HAP-1 (cell line): Measurements from ENCODE around the gene ABHD2.
"Not testable (repeated sequence)": the region's sequence is repeated elsewhere in the genome, so short reads cannot be mapped to it uniquely, and the experiment has no call there.

Experiments
- DNase-seq, 2 experiments: peaks; one replicate each; pipeline ENCODE4 v3.0.0-alpha.2; 2016 to 2020; ENCODE audit warnings: low spot score in 2 of 2
- H3K27me3 ChIP-seq: fragments of 250-450 bp; sonication (Bioruptor Pico); 2 replicates; pipeline ENCODE4 v1.5.1; 2020; ENCODE audit warnings: low read depth, mild to moderate bottlenecking, moderate library complexity
- H3K36me3 ChIP-seq: fragments of 250-450 bp; sonication (Bioruptor Pico); replicated peaks from 2 replicates; pipeline ENCODE4 v1.5.1; 2020; ENCODE audit warnings: mild to moderate bottlenecking
- H3K4me1 ChIP-seq: fragments of 250-450 bp; sonication (Bioruptor Pico); 2 replicates; pipeline ENCODE4 v1.5.1; 2020; ENCODE audit warnings: mild to moderate bottlenecking
- H3K4me3 ChIP-seq: fragments of 250-450 bp; sonication (Bioruptor Pico); 2 replicates; pipeline ENCODE4 v1.5.1; 2020; ENCODE audit warnings: mild to moderate bottlenecking, moderate library complexity
- H3K9me3 ChIP-seq: fragments of 250-450 bp; sonication (Bioruptor Pico); 2 replicates; pipeline ENCODE4 v1.5.1; 2020; ENCODE audit warnings: mild to moderate bottlenecking, moderate library complexity
- in situ Hi-C: fragments of 300-500 bp; cut with MboI; formaldehyde crosslinking; loops from 3 replicates; pipeline ENCODE4 v1.14.3; 2020; ENCODE audit warnings: low sequenced_read_pairs, inconsistent platforms, mixed read lengths

The ABHD2 gene

DNA sequence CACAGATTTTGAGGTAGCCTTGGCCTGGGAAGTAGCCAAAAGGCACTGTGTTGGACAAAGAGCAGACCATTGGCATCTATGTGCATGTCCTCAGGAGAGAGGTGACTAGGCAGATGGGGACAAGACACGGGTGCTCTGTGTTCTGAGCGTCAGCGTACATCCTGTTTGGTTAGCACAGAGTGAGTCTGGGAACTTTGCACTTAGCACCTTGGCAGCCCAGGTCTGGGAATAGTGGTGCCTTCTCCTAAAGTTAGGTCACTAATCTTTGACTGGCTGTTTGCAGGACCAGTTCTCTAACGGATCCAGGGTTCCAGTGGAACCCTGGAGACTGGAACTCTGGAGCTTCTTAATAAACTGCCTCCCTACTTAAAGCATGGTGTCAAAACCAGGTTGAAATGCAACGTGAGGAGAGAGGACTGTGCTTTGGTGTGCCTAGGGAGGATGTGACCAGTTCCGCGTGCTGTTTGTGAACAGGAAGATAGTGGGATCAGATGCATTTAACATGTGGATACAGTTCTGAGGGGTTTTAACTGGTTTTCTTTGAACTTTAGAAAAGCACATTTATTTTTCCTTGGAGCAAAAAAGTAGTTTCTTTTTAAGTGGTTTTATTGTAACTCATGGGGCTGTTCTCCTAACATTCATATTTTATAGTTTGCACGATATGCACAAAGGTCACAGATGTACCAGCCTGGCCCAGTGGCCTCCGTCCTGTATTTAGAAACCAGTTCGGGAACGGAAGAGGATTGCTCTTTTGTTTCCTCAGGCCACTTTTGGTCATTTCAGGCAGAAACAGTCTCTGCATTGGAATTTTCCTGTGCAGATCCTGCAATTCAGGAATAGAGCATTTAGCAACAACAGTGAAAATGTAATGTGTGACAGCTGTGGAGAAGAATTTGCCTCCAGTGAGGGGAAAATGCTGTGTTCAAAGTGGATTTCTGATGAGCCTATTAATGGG, 48.8 kb downstream of the ABHD2 start:
- no peak for DNase-seq

DNA sequence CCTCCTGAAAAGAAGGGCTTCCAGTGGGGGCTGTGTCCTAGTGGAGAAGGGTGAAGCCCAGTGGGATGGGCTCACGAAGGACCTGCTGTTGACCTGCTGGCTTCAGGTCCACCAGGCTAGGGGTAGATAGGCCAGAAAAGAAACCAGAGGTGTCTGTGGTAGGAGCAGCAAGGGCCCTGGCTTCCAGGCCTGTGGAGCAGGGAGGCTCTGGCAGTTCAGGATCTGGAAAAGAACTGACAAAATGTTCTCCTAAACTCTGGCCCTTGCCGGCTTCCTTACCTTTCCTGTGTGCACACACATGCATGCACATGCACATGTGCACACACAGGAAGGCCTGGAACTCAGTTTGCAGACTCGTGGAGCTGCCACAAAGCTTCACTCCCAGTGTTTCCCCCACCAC, 49.7 kb downstream of the ABHD2 start:
- H3K9me3 ChIP-seq: no peaks in the 10 kb centered on the region
- H3K4me3 ChIP-seq: no peak overlapping the region
- DNase-seq: no peak
- in situ Hi-C loops: no loop called here
- H3K36me3 ChIP-seq: no peaks in the 10 kb centered on the region
- H3K27me3 ChIP-seq: no peaks in the 10 kb centered on the region
- H3K4me1 ChIP-seq: no peaks in the 10 kb centered on the region

More for the DNA sequence above, 48.8 kb downstream of the ABHD2 start:
- Histone ChIP-seq H3K4me3 (no peak overlapping the region), H3K27me3 (no peaks in the 10 kb centered on the region), H3K36me3 (no peaks in the 10 kb centered on the region), H3K4me1 (no peaks in the 10 kb centered on the region), H3K9me3 (no peaks in the 10 kb centered on the region)
- in situ Hi-C loops: no loop called here

DNA sequence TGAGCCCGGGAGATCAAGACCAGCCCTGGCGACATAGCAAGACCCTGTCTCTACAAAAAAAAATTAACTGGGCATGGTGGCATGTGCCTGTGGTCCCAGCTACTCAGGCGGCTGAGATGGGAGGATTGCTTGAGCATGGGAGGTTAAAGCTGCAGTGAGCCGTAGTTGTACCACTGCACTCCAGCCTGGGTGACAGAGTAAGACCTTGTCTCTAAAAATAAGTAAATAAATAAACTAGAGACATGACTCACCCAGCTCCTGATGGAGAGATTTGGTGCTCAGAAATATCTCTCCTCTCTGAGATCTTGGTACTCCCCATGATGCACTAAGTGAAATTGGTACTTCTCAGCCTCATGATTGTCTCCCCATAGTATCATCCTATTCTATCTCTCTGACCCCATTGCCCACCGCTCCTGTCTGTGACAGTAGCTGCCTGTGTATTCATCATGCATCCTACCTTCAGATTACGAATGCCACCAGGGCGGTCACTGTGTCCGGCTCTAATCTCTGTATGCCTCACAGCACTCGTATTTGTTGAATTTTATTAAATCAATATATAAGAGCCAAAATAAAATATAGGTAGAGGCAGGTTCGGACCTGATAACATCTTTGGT, 50.9 kb downstream of the ABHD2 start:
- peaks cover 6% of the 10 kb centered on the region for H3K4me1 ChIP-seq
- in situ Hi-C loops: no loop called here
- no peak for DNase-seq
- H3K9me3 ChIP-seq: no peaks in the 10 kb centered on the region
- H3K36me3 ChIP-seq: no peaks in the 10 kb centered on the region
- H3K4me3 ChIP-seq: no peak overlapping the region
- no peaks in the 10 kb centered on the region for H3K27me3 ChIP-seq

GRCh38 chr15:89139613-89140499, 51.6 kb downstream of the ABHD2 start:
- Histone ChIP-seq H3K36me3 (no peaks in the 10 kb centered on the region), H3K4me1 (peaks cover 7% of the 10 kb centered on the region), H3K27me3 (no peaks in the 10 kb centered on the region), H3K4me3 (no peak overlapping the region), H3K9me3 (no peaks in the 10 kb centered on the region)
- peak in 1 of 2 experiments; percentile 27 for DNase-seq
- in situ Hi-C loops: no loop called here

DNA sequence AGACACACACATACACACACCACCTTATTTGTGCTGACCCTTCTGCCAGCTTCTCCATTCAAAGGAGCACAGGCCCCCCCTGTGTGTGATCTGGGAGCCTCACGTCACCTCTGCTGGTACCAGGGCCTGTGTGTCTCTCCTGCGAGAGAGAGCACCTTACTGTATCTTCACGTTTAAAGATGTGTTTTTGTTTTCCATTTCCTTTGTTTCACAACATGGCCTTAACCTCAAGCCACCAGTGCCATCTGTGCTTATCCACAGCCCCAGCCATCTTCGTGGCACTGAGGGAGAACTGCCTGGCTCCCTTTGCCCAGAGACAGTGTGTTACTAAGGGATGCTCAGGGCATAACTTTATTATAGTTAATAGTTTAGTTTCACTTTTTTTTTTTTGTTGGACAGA, 52.3 kb downstream of the ABHD2 start:
- Histone ChIP-seq H3K4me3 (no peak overlapping the region), H3K4me1 (peaks cover 7% of the 10 kb centered on the region), H3K27me3 (no peaks in the 10 kb centered on the region), H3K9me3 (no peaks in the 10 kb centered on the region), H3K36me3 (no peaks in the 10 kb centered on the region)
- in situ Hi-C loops: no loop called here
- DNase-seq: no peak

DNA sequence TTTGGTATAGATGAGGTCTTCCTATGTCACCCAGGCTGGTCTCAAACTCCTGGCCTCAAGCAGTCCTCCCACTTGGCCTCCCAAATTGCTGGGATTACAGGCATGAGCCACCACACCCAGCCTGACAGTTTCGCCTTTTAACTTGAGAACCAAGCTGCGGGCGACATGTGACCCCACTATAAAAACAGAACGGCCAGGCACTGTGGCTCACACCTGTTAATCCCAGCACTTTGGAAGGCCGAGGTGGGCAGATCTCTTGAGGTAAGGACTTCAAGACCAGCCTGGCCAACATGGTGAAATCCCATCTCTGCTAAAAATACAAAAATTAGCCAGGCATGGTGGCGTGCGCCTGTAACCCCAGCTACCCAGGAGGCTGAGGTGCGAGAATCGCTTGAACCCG, 52.9 kb downstream of the ABHD2 start:
- in situ Hi-C loops, H3K4me1 ChIP-seq, H3K4me3 ChIP-seq, DNase-seq, H3K36me3 ChIP-seq, H3K27me3 ChIP-seq, H3K9me3 ChIP-seq: not testable (repeated sequence)

GRCh38 chr15:89141885-89142284, 53.6 kb downstream of the ABHD2 start:
- H3K4me3 ChIP-seq: no peak overlapping the region
- no peak for DNase-seq
- peaks cover 7% of the 10 kb centered on the region for H3K4me1 ChIP-seq
- in situ Hi-C loops: no loop called here
- no peaks in the 10 kb centered on the region for H3K36me3 ChIP-seq
- no peaks in the 10 kb centered on the region for H3K27me3 ChIP-seq
- H3K9me3 ChIP-seq: no peaks in the 10 kb centered on the region

DNA sequence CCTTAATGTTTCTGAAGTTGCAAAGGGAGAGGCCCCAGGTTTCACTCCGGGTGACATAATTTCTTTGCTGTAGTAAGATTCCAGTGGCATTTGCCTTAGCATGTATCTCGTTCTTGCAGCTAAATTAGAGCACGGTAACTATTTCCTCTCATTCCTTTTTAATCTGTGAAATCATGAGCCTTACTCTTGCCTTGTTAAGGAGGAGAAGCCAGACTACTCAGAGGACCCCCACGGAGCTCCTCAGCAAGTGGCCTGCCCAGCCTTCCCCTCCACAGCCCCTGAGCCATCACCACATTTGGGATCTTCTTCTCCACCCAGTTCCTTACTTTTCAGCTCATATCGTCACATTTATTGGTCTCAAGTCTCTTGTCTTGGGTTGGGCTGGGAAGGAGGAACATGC, 54.2 kb downstream of the ABHD2 start:
- Histone ChIP-seq H3K9me3 (no peaks in the 10 kb centered on the region), H3K4me1 (peaks cover 7% of the 10 kb centered on the region), H3K27me3 (no peaks in the 10 kb centered on the region), H3K36me3 (no peaks in the 10 kb centered on the region), H3K4me3 (no peak overlapping the region)
- DNase-seq: no peak
- in situ Hi-C loops: no loop called here

GRCh38 chr15:89143503-89144162, 55.4 kb downstream of the ABHD2 start:
- H3K4me1 ChIP-seq: peaks cover 7% of the 10 kb centered on the region
- peak in 1 of 2 experiments; percentile 52 for DNase-seq
- no peaks in the 10 kb centered on the region for H3K36me3 ChIP-seq
- H3K4me3 ChIP-seq: no peak overlapping the region
- in situ Hi-C loops: no loop called here
- no peaks in the 10 kb centered on the region for H3K27me3 ChIP-seq
- H3K9me3 ChIP-seq: no peaks in the 10 kb centered on the region

GRCh38 chr15:89144491-89144890, 56.2 kb downstream of the ABHD2 start:
- no peak overlapping the region for H3K4me3 ChIP-seq
- no peaks in the 10 kb centered on the region for H3K9me3 ChIP-seq
- peaks cover 7% of the 10 kb centered on the region for H3K4me1 ChIP-seq
- no peaks in the 10 kb centered on the region for H3K27me3 ChIP-seq
- DNase-seq: no peak
- no peaks in the 10 kb centered on the region for H3K36me3 ChIP-seq
- in situ Hi-C loops: no loop called here

DNA sequence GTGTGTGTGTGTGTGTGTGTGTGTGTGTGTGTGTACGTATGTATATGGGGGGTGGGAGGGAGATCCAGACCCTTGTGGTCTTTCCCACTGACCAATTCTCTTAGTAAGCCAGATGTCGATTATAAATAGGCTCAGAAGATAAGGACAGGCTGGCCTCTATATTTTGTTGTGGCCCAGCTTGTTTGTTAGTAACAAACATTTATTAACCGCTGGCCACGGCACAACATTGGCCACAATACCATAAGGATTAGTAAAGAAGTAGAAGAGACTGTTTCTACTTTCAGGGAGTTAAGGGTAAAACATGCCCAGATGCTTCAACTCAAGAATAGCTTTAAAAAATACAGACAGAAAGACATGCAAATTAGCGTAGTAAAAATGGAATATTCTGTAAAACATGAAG, 58.1 kb downstream of the ABHD2 start:
- H3K4me1 ChIP-seq: peaks cover 15% of the 10 kb centered on the region
- in situ Hi-C loops: no loop called here
- H3K27me3 ChIP-seq: no peaks in the 10 kb centered on the region
- DNase-seq: no peak
- no peaks in the 10 kb centered on the region for H3K9me3 ChIP-seq
- H3K36me3 ChIP-seq: no peaks in the 10 kb centered on the region
- no peak overlapping the region for H3K4me3 ChIP-seq

DNA sequence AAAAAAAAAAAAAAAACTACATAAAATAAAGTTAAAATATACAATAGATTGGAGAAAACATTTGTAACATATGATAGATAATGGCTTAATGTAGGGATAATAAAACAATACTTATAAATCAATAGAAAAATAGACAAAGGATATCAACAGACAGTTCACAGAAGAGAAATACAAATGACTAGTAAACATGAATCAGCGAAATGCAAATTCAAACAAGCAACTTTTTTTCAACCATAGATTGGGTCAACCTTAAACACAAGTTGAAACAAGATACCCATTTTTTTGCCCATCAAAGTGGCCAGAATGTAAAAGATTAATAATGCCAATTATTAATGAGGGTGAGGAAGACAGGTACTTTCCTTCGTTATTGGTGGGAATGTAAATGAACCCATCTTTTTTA, 59.9 kb downstream of the ABHD2 start:
- no peak overlapping the region for H3K4me3 ChIP-seq
- in situ Hi-C loops: no loop called here

DNA sequence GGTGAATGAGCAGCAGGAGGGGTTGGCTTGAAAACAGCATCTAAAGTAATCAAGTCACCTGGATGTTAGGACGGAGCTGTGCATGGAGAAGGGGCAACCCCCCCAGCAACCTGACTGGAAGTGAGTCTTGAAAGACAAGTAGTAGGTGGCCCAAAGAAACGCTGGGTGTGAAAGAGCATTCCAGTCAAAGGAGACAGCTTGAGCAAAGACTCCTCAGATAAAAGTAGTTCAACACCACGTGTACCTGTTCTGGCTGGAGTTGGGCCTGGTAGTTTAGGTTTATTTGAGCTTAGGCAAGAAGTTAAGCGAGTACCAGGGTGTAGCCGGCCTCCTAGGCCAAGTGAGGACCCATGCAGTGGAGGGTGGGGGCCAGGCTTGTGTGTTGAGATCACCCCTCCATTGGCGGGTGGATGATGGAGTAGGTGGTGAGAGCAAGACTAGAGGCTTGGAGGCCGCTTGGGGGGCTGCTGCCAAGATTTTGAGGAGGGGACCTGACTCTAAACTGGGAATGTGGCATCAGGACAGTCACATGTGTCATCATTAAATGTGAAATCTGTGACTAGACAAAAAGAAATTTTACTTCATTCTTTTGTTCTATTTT, 61.3 kb downstream of the ABHD2 start:
- Histone ChIP-seq H3K36me3 (peaks cover 17% of the 10 kb centered on the region), H3K4me3 (no peak overlapping the region), H3K27me3 (no peaks in the 10 kb centered on the region), H3K4me1 (peaks cover 8% of the 10 kb centered on the region), H3K9me3 (no peaks in the 10 kb centered on the region)
- in situ Hi-C loops: no loop called here
- DNase-seq: no peak

More for the DNA sequence above, 59.9 kb downstream of the ABHD2 start:
- Histone ChIP-seq H3K4me1 (peaks cover 15% of the 10 kb centered on the region), H3K27me3 (no peaks in the 10 kb centered on the region), H3K9me3 (no peaks in the 10 kb centered on the region), H3K36me3 (peaks cover 12% of the 10 kb centered on the region)
- DNase-seq: no peak
